Measurements from ENCODE around the gene MAFF.

MAFF gene

GRCh38 chr22:38244106-38244505 lies 42.3 kb downstream of the MAFF start:
- Histone ChIP-seq H3K23ac (ENCODE audit: low read depth, low read length, poor library complexity) (no peak overlapping the region), H3K36me3 (replicated peaks in 1 of 2; ENCODE audit: control insufficient read depth in 2 of 2, insufficient read depth in 2 of 2, low read length in 2 of 2) (peaks cover 25 to 45% of the 10 kb centered on the region in 2 donors), H3K14ac (ENCODE audit: low read length) (no peak overlapping the region), H2BK15ac (ENCODE audit: low read length) (no peak overlapping the region), H2BK120ac (ENCODE audit: low read depth, low read length) (peak overlapping the region; percentile 24), H2AK5ac (ENCODE audit: low read depth, low read length) (no peak overlapping the region), H3K9ac (ENCODE audit: low read depth, low read length, poor library complexity) (no peak overlapping the region), H3K4me2 (ENCODE audit: insufficient read depth, low read length, poor library complexity, severe bottlenecking) (no peak overlapping the region), H3K4me1 (ENCODE audit: control insufficient read depth in 2 of 2, insufficient read depth in 1 of 2, low read depth in 1 of 2, low read length in 2 of 2) (peaks cover 16 to 30% of the 10 kb centered on the region in 2 donors), H3K18ac (ENCODE audit: low read length) (no peak overlapping the region), H3K4me3 (ENCODE audit: low read length in 2 of 2) (no peak overlapping the region), H3K79me1 (ENCODE audit: low read depth, low read length) (peaks cover 11% of the 10 kb centered on the region), H3K4ac (ENCODE audit: low read length) (no peak overlapping the region), H3K27me3 (ENCODE audit: control insufficient read depth in 3 of 3, insufficient read depth in 3 of 3, low read depth in 1 of 3, low read length in 3 of 3) (no peaks in the 10 kb centered on the region), H3K9me3 (replicated peaks in 1 of 2; ENCODE audit: control insufficient read depth in 2 of 2, insufficient read depth in 1 of 2, low read depth in 1 of 2, low read length in 2 of 2) (peaks cover 0 to 3% of the 10 kb centered on the region in 2 donors), H4K91ac (ENCODE audit: low read depth, low read length, poor library complexity) (no peak overlapping the region), H4K8ac (ENCODE audit: low read depth, low read length) (no peak overlapping the region), H2AFZ (ENCODE audit: low read length) (no peak overlapping the region), H3K27ac (replicated peaks; ENCODE audit: low read length) (no peak overlapping the region), H2BK5ac (ENCODE audit: low read length) (peak overlapping the region; percentile 75), H2BK12ac (ENCODE audit: low read length) (no peak overlapping the region)
- no peak for DNase-seq (ENCODE audit: low spot score)
- no CpG with 5 or more reads among the region's 4 CpGs for WGBS, 2 donors (ENCODE audit: extremely low coverage in 2 of 2, insufficient read length in 2 of 2, insufficient replicate concordance in 1 of 2)

DNA sequence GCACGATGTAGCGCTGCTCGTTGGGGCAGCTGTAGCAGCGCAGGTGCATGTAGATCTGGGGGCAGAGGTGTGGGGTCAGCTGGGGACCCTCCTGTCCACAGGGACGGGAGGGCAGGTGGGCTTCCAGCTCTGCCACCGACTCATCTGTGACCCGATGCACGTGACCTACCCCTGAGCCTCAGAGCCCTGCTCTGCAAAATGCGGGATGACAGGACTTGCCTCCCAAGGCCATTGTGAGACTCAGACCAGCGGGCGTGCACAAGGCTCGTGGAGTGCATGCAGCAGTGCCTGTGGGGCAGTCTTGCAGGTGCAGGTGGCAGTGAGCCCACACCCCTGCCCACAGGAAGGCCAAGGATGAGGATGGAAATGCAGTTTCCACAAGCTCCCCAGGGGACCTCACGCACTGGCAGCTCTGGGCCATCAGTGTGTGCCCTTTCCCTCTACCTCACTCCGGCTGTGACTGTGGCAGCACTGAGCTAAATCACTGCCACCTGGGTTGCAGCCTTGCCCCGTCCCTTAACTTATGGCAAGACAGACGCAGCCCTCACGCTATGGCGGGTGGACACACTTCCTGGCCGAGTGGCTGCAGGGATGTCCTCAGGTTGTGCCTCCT lies 44.4 kb downstream of the MAFF start:
- H3K27me3 ChIP-seq (ENCODE audit: control insufficient read depth in 3 of 3, insufficient read depth in 3 of 3, low read depth in 1 of 3, low read length in 3 of 3), result no peaks in the 10 kb centered on the region
- H3K18ac ChIP-seq (ENCODE audit: low read length), result peak overlapping the region; percentile 44
- H3K79me1 ChIP-seq (ENCODE audit: low read depth, low read length), result peaks cover 7% of the 10 kb centered on the region
- no peak overlapping the region for H2BK15ac ChIP-seq (ENCODE audit: low read length)
- no peak overlapping the region for H2AK5ac ChIP-seq (ENCODE audit: low read depth, low read length)
- peaks cover 13 to 22% of the 10 kb centered on the region in 2 donors for H3K4me1 ChIP-seq (ENCODE audit: control insufficient read depth in 2 of 2, insufficient read depth in 1 of 2, low read depth in 1 of 2, low read length in 2 of 2)
- H3K4me2 ChIP-seq (ENCODE audit: insufficient read depth, low read length, poor library complexity, severe bottlenecking), result no peak overlapping the region
- peak overlapping the region; percentile 89 for H3K23ac ChIP-seq (ENCODE audit: low read depth, low read length, poor library complexity)
- peaks cover 6 to 9% of the 10 kb centered on the region in 2 donors for H3K9me3 ChIP-seq (replicated peaks in 1 of 2; ENCODE audit: control insufficient read depth in 2 of 2, insufficient read depth in 1 of 2, low read depth in 1 of 2, low read length in 2 of 2)
- WGBS, 2 donors (ENCODE audit: extremely low coverage in 2 of 2, insufficient read length in 2 of 2, insufficient replicate concordance in 1 of 2), result no CpG with 5 or more reads among the region's 19 CpGs
- H3K27ac ChIP-seq (replicated peaks; ENCODE audit: low read length), result no peak overlapping the region
- H3K4ac ChIP-seq (ENCODE audit: low read length), result no peak overlapping the region
- H2AFZ ChIP-seq (ENCODE audit: low read length), result no peak overlapping the region
- H3K36me3 ChIP-seq (replicated peaks in 1 of 2; ENCODE audit: control insufficient read depth in 2 of 2, insufficient read depth in 2 of 2, low read length in 2 of 2), result peaks cover 25 to 34% of the 10 kb centered on the region in 2 donors
- H2BK120ac ChIP-seq (ENCODE audit: low read depth, low read length), result no peak overlapping the region
- H4K8ac ChIP-seq (ENCODE audit: low read depth, low read length), result no peak overlapping the region
- no peak overlapping the region for H2BK12ac ChIP-seq (ENCODE audit: low read length)
- H3K4me3 ChIP-seq (ENCODE audit: low read length in 2 of 2), result peak overlapping the region in 1 of 2 donors; percentile 28
- peak overlapping the region; percentile 18 for H2BK5ac ChIP-seq (ENCODE audit: low read length)
- no peak for DNase-seq (ENCODE audit: low spot score)
- H3K14ac ChIP-seq (ENCODE audit: low read length), result no peak overlapping the region
- peak overlapping the region; percentile 77 for H3K9ac ChIP-seq (ENCODE audit: low read depth, low read length, poor library complexity)
- no peak overlapping the region for H4K91ac ChIP-seq (ENCODE audit: low read depth, low read length, poor library complexity)

DNA sequence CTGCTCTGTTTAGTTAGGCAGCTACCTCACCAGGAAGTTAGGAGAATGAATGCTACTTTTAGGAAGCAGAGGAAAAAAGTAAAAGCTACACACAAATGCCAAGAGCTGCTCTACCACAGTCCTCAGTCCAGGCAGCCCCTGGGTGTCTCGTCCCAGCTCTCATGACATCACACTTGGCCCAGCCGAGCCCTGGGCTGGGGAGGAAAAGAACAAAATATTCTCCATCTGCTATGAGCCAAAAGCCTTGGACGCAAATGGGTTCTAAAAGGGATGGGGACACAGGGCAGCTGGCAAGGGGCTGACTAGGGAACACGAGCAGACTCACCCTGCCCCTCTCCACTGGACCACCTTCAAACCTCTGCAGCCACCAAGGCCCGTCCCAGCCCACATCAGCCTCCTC lies 44.9 kb downstream of the MAFF start:
- no peaks in the 10 kb centered on the region for H3K27me3 ChIP-seq (ENCODE audit: control insufficient read depth in 3 of 3, insufficient read depth in 3 of 3, low read depth in 1 of 3, low read length in 3 of 3)
- no CpG with 5 or more reads among the region's 5 CpGs for WGBS, 2 donors (ENCODE audit: extremely low coverage in 2 of 2, insufficient read length in 2 of 2, insufficient replicate concordance in 1 of 2)
- H3K4ac ChIP-seq (ENCODE audit: low read length), result no peak overlapping the region
- H2BK5ac ChIP-seq (ENCODE audit: low read length), result peak overlapping the region; percentile 18
- peaks cover 6 to 9% of the 10 kb centered on the region in 2 donors for H3K9me3 ChIP-seq (replicated peaks in 1 of 2; ENCODE audit: control insufficient read depth in 2 of 2, insufficient read depth in 1 of 2, low read depth in 1 of 2, low read length in 2 of 2)
- H2AK5ac ChIP-seq (ENCODE audit: low read depth, low read length), result no peak overlapping the region
- H3K27ac ChIP-seq (replicated peaks; ENCODE audit: low read length), result no peak overlapping the region
- no peak overlapping the region for H2BK12ac ChIP-seq (ENCODE audit: low read length)
- H4K8ac ChIP-seq (ENCODE audit: low read depth, low read length), result no peak overlapping the region
- no peak overlapping the region for H4K91ac ChIP-seq (ENCODE audit: low read depth, low read length, poor library complexity)
- no peak overlapping the region for H3K23ac ChIP-seq (ENCODE audit: low read depth, low read length, poor library complexity)
- peaks cover 11 to 19% of the 10 kb centered on the region in 2 donors for H3K4me1 ChIP-seq (ENCODE audit: control insufficient read depth in 2 of 2, insufficient read depth in 1 of 2, low read depth in 1 of 2, low read length in 2 of 2)
- H3K9ac ChIP-seq (ENCODE audit: low read depth, low read length, poor library complexity), result no peak overlapping the region
- peaks cover 25 to 34% of the 10 kb centered on the region in 2 donors for H3K36me3 ChIP-seq (replicated peaks in 1 of 2; ENCODE audit: control insufficient read depth in 2 of 2, insufficient read depth in 2 of 2, low read length in 2 of 2)
- no peak overlapping the region for H3K18ac ChIP-seq (ENCODE audit: low read length)
- no peak overlapping the region for H3K4me2 ChIP-seq (ENCODE audit: insufficient read depth, low read length, poor library complexity, severe bottlenecking)
- no peak overlapping the region for H2BK120ac ChIP-seq (ENCODE audit: low read depth, low read length)
- H3K4me3 ChIP-seq (ENCODE audit: low read length in 2 of 2), result no peak overlapping the region
- no peak for DNase-seq (ENCODE audit: low spot score)
- no peak overlapping the region for H3K14ac ChIP-seq (ENCODE audit: low read length)
- no peak overlapping the region for H2BK15ac ChIP-seq (ENCODE audit: low read length)
- no peak overlapping the region for H2AFZ ChIP-seq (ENCODE audit: low read length)
- peaks cover 10% of the 10 kb centered on the region for H3K79me1 ChIP-seq (ENCODE audit: low read depth, low read length)

DNA sequence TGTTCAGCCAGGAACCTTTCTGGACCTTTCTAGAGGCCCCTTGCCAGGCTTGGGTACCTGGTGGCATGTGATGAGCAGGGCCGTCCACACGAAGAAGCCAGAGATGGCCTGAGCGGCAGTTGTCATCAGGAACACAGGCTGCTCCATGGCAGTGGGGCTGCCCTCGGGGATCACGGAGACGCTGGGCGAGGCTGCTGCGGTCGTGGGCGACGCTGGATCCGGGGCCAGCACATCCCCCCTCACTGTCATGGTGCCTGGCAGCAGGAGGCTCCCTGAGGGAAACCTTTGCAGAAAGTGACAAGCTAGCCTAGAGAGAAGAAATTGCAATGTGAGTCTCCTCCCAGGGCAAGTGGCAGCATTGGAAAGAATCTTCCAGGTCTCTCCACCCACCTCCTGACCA lies 45.9 kb downstream of the MAFF start:
- H4K8ac ChIP-seq (ENCODE audit: low read depth, low read length), result no peak overlapping the region
- H2BK120ac ChIP-seq (ENCODE audit: low read depth, low read length), result no peak overlapping the region
- no peak overlapping the region for H3K23ac ChIP-seq (ENCODE audit: low read depth, low read length, poor library complexity)
- no peak overlapping the region for H2BK15ac ChIP-seq (ENCODE audit: low read length)
- H3K9me3 ChIP-seq (replicated peaks in 1 of 2; ENCODE audit: control insufficient read depth in 2 of 2, insufficient read depth in 1 of 2, low read depth in 1 of 2, low read length in 2 of 2), result peaks cover 6 to 9% of the 10 kb centered on the region in 2 donors
- H2AFZ ChIP-seq (ENCODE audit: low read length), result no peak overlapping the region
- no peak for DNase-seq (ENCODE audit: low spot score)
- H3K4me2 ChIP-seq (ENCODE audit: insufficient read depth, low read length, poor library complexity, severe bottlenecking), result no peak overlapping the region
- H3K4me1 ChIP-seq (ENCODE audit: control insufficient read depth in 2 of 2, insufficient read depth in 1 of 2, low read depth in 1 of 2, low read length in 2 of 2), result peaks cover 9 to 12% of the 10 kb centered on the region in 2 donors
- H3K36me3 ChIP-seq (replicated peaks in 1 of 2; ENCODE audit: control insufficient read depth in 2 of 2, insufficient read depth in 2 of 2, low read length in 2 of 2), result peaks cover 25 to 34% of the 10 kb centered on the region in 2 donors
- H3K27me3 ChIP-seq (ENCODE audit: control insufficient read depth in 3 of 3, insufficient read depth in 3 of 3, low read depth in 1 of 3, low read length in 3 of 3), result no peaks in the 10 kb centered on the region
- peaks cover 10% of the 10 kb centered on the region for H3K79me1 ChIP-seq (ENCODE audit: low read depth, low read length)
- WGBS, 2 donors (ENCODE audit: extremely low coverage in 2 of 2, insufficient read length in 2 of 2, insufficient replicate concordance in 1 of 2), result no CpG with 5 or more reads among the region's 12 CpGs
- no peak overlapping the region for H2BK5ac ChIP-seq (ENCODE audit: low read length)
- H2BK12ac ChIP-seq (ENCODE audit: low read length), result no peak overlapping the region
- no peak overlapping the region for H3K4ac ChIP-seq (ENCODE audit: low read length)
- no peak overlapping the region for H3K27ac ChIP-seq (replicated peaks; ENCODE audit: low read length)
- H3K4me3 ChIP-seq (ENCODE audit: low read length in 2 of 2), result peak overlapping the region in 1 of 2 donors; percentile 45
- no peak overlapping the region for H2AK5ac ChIP-seq (ENCODE audit: low read depth, low read length)
- H3K18ac ChIP-seq (ENCODE audit: low read length), result no peak overlapping the region
- H3K14ac ChIP-seq (ENCODE audit: low read length), result no peak overlapping the region
- no peak overlapping the region for H3K9ac ChIP-seq (ENCODE audit: low read depth, low read length, poor library complexity)
- no peak overlapping the region for H4K91ac ChIP-seq (ENCODE audit: low read depth, low read length, poor library complexity)
